ENCODE measurements around the gene PCDH12. TPM values are rescaled to one million over a fixed set of nuclear protein-coding genes. Genes with fewer than 3 reads are reported as not detected.

Gene PCDH12
- polyA plus RNA-seq, 1 of the 3 experiments (the other 2 are of a cell fraction), result 0.02 TPM

DNA sequence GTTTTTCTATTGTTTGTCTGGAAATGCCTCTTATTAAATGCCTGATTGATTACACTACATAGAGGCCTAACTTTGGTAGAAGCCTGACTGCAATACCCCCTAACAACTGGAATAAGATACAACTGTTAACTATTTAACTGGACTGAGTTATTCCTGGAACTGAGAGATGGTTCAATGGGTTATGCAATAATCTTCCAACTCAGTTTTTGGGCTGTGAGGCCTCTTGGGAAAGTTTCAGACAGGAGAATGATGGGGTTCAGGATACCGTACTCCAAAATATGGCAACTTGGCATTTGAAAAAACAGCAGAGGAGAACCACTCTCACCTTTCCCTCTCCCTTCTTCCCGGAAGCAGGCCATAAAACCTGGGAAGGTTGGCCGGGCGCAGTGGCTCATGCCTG is 60.6 kb downstream of the PCDH12 start:
- H3K4me3 ChIP-seq (ENCODE audit: low read depth in 2 of 2, low read length in 1 of 2), result no peak overlapping the region
- H4K20me1 ChIP-seq (ENCODE audit: insufficient read depth), result no peaks in the 10 kb centered on the region
- no peak overlapping the region for H2AFZ ChIP-seq (ENCODE audit: low read depth)
- peaks cover 11% of the 10 kb centered on the region for H3K27me3 ChIP-seq (ENCODE audit: insufficient read depth)
- 79% methylated on average over 4 of the region's 4 CpGs for WGBS (ENCODE audit: low lambda C conversion rate)
- ChIA-PET POLR2A (no interaction called here), CTCF (interaction anchor here (1.2 to 1.4 kb wide), 2 partner anchors 18 to 63 kb away, joined by 4 read pairs; no protein-coding TSS in a partner anchor)
- DNase-seq, result no peak
- H3K36me3 ChIP-seq (replicated peaks in 1 of 2; ENCODE audit: control insufficient read depth in 1 of 2, insufficient read depth in 2 of 2, low read length in 1 of 2), result no peaks in the 10 kb centered on the region
- H3K9me2 ChIP-seq, result no peaks in the 10 kb centered on the region
- H3K27ac ChIP-seq (ENCODE audit: low read depth in 2 of 2, low read length in 1 of 2), result no peak overlapping the region
- no peaks in the 10 kb centered on the region for H3F3A ChIP-seq (replicated peaks; ENCODE audit: insufficient read depth)
- H3K4me2 ChIP-seq, result no peak overlapping the region
- no peaks in the 10 kb centered on the region for H3K79me2 ChIP-seq (ENCODE audit: insufficient read depth)
- TF ChIP-seq, protein P1, sequence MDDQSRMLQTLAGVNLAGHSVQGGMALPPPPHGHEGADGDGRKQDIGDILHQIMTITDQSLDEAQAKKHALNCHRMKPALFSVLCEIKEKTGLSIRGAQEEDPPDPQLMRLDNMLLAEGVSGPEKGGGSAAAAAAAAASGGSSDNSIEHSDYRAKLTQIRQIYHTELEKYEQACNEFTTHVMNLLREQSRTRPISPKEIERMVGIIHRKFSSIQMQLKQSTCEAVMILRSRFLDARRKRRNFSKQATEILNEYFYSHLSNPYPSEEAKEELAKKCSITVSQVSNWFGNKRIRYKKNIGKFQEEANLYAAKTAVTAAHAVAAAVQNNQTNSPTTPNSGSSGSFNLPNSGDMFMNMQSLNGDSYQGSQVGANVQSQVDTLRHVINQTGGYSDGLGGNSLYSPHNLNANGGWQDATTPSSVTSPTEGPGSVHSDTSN (IDR thresholded peaks at IDR 0.05), result no peak
- TF ChIP-seq, protein P2, sequence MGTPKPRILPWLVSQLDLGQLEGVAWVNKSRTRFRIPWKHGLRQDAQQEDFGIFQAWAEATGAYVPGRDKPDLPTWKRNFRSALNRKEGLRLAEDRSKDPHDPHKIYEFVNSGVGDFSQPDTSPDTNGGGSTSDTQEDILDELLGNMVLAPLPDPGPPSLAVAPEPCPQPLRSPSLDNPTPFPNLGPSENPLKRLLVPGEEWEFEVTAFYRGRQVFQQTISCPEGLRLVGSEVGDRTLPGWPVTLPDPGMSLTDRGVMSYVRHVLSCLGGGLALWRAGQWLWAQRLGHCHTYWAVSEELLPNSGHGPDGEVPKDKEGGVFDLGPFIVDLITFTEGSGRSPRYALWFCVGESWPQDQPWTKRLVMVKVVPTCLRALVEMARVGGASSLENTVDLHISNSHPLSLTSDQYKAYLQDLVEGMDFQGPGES (IDR thresholded peaks at IDR 0.05; ENCODE audit: low read depth, low read length), result no peak
- no peak for TF ChIP-seq NFIC (IDR thresholded peaks at IDR 0.05; ENCODE audit: borderline replicate concordance)
- no peak for TF ChIP-seq TEAD4 (IDR thresholded peaks at IDR 0.05; ENCODE audit: borderline replicate concordance, insufficient read depth)
- TF ChIP-seq NRF1 (IDR thresholded peaks at IDR 0.05; ENCODE audit: low read depth, low read length), result no peak
- TF ChIP-seq SMC3 (IDR thresholded peaks at IDR 0.05; ENCODE audit: low read depth, low read length), result no peak
- no peak for TF ChIP-seq FOXJ3 (CRISPR knock-in tag; IDR thresholded peaks at IDR 0.05)
- no peak for TF ChIP-seq JUND (IDR thresholded peaks at IDR 0.05)
- no peak for TF ChIP-seq TCF12 (IDR thresholded peaks at IDR 0.05)
- TF ChIP-seq, protein P3, sequence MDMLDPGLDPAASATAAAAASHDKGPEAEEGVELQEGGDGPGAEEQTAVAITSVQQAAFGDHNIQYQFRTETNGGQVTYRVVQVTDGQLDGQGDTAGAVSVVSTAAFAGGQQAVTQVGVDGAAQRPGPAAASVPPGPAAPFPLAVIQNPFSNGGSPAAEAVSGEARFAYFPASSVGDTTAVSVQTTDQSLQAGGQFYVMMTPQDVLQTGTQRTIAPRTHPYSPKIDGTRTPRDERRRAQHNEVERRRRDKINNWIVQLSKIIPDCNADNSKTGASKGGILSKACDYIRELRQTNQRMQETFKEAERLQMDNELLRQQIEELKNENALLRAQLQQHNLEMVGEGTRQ (IDR thresholded peaks at IDR 0.05; ENCODE audit: borderline replicate concordance, low read depth, low read length), result no peak
- no peak for TF ChIP-seq SIN3A (IDR thresholded peaks at IDR 0.05; ENCODE audit: borderline replicate concordance, low read depth, low read length)
- no peak for TF ChIP-seq RFX5 (IDR thresholded peaks at IDR 0.05; ENCODE audit: low read length)
- TF ChIP-seq CHD2 (IDR thresholded peaks at IDR 0.05; ENCODE audit: low read length, partially characterized antibody), result no peak
- TF ChIP-seq, protein P4, sequence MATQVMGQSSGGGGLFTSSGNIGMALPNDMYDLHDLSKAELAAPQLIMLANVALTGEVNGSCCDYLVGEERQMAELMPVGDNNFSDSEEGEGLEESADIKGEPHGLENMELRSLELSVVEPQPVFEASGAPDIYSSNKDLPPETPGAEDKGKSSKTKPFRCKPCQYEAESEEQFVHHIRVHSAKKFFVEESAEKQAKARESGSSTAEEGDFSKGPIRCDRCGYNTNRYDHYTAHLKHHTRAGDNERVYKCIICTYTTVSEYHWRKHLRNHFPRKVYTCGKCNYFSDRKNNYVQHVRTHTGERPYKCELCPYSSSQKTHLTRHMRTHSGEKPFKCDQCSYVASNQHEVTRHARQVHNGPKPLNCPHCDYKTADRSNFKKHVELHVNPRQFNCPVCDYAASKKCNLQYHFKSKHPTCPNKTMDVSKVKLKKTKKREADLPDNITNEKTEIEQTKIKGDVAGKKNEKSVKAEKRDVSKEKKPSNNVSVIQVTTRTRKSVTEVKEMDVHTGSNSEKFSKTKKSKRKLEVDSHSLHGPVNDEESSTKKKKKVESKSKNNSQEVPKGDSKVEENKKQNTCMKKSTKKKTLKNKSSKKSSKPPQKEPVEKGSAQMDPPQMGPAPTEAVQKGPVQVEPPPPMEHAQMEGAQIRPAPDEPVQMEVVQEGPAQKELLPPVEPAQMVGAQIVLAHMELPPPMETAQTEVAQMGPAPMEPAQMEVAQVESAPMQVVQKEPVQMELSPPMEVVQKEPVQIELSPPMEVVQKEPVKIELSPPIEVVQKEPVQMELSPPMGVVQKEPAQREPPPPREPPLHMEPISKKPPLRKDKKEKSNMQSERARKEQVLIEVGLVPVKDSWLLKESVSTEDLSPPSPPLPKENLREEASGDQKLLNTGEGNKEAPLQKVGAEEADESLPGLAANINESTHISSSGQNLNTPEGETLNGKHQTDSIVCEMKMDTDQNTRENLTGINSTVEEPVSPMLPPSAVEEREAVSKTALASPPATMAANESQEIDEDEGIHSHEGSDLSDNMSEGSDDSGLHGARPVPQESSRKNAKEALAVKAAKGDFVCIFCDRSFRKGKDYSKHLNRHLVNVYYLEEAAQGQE (IDR thresholded peaks at IDR 0.05; ENCODE audit: low read depth, low read length), result no peak
- TF ChIP-seq RCOR1 (IDR thresholded peaks at IDR 0.05; ENCODE audit: low read length), result no peak
- no peak for TF ChIP-seq TAF1 (IDR thresholded peaks at IDR 0.05; ENCODE audit: borderline replicate concordance, low read depth, low read length)
- TF ChIP-seq, protein P5, sequence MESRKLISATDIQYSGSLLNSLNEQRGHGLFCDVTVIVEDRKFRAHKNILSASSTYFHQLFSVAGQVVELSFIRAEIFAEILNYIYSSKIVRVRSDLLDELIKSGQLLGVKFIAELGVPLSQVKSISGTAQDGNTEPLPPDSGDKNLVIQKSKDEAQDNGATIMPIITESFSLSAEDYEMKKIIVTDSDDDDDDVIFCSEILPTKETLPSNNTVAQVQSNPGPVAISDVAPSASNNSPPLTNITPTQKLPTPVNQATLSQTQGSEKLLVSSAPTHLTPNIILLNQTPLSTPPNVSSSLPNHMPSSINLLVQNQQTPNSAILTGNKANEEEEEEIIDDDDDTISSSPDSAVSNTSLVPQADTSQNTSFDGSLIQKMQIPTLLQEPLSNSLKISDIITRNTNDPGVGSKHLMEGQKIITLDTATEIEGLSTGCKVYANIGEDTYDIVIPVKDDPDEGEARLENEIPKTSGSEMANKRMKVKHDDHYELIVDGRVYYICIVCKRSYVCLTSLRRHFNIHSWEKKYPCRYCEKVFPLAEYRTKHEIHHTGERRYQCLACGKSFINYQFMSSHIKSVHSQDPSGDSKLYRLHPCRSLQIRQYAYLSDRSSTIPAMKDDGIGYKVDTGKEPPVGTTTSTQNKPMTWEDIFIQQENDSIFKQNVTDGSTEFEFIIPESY (IDR thresholded peaks at IDR 0.05; ENCODE audit: borderline replicate concordance, low read depth), result no peak
- no peak for TF ChIP-seq EZH2phosphoT487 (IDR thresholded peaks at IDR 0.05; ENCODE audit: borderline replicate concordance, low read depth)
- no peak for TF ChIP-seq MEF2A (IDR thresholded peaks at IDR 0.05; ENCODE audit: borderline replicate concordance, low read depth)
- H3K9ac ChIP-seq, result no peak overlapping the region
- peaks cover 0 to 8% of the 10 kb centered on the region in 2 experiments; a peak in 1 of 4 replicates for H3K4me1 ChIP-seq (ENCODE audit: control insufficient read depth in 1 of 2, insufficient read depth in 2 of 2, low read depth in 1 of 2, low read length in 1 of 2)
- no peaks in the 10 kb centered on the region for H3K9me3 ChIP-seq

Data from SK-N-SH (cell line).